Activated gamma-delta T cell treated with Interleukin-2 at 50 U/mL for 16 hours (primary cell): ENCODE results near the gene PILRA.
"Not testable (repeated sequence)": the region's sequence is repeated elsewhere in the genome, so short reads cannot be mapped to it uniquely, and the experiment has no call there.

Experiments used
- DNase-seq: peaks from one replicate; pipeline ENCODE4 v3.0.0-alpha.2; 2020

Gene PILRA

DNA sequence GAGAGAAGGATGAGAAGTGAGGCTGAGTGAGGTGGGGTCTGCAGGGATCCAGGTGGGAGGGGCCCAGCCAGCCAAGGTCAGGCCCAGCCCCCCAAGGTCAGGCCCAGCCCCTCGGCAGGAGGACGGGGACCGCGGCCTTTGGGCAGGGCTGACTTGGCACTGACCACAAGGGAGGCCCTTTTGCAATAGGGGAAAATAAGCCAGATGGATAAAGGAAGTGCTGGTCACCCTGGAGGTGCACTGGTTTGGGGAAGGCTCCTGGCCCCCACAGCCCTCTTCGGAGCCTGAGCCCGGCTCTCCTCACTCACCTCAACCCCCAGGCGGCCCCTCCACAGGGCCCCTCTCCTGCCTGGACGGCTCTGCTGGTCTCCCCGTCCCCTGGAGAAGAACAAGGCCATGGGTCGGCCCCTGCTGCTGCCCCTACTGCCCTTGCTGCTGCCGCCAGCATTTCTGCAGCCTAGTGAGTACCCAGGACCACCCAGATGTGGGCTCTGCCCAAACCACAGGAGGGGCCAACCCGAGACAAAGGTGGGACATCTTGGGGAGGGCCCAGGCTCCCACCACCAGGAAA lies at the start of gene PILRA:
PILRA (plus strand) TSS at position 227 of the 571 bp plus-strand sequence; CDS start at position 397, 170 bp downstream.
- no peak for DNase-seq

DNA sequence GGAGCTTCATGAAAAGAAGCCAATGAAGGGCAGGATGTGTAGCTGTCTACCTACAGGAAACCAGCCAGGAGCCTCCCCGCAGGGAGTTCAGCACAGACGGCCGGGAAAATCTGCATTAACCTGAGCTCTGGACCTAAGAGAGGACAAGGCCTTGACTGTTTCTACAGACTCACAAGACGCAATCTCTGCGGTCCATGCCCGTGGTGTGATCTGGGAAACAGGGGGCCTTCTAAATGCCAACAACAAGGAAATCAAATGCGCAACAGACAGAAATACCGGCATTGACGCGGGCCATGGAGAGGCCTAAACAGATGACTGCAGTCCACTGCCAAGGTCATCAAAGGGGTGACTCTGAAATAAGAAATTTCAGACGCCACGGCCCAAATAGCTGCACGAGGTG lies 49.1 kb upstream of the PILRA start:
- not testable (repeated sequence) for DNase-seq

DNA sequence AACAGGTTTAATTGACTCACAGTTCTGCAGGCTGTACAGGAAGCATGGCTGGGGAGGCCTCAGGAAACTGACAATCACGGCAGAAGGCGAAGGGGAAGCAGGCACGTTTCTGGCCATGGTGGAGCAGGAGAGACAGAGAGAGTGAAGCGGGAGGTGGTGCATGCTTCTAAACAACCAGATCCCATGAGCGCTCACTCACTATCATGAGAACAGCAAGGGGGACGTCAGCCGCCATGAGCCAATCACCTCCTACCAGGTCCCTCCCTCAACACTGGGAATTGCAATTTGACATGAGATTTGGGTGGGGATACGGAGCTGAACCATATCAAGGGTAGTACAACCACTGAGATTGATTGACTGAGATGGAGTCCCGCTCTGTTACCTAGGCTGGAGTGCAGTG lies 47.6 kb upstream of the PILRA start:
- not testable (repeated sequence) for DNase-seq

DNA sequence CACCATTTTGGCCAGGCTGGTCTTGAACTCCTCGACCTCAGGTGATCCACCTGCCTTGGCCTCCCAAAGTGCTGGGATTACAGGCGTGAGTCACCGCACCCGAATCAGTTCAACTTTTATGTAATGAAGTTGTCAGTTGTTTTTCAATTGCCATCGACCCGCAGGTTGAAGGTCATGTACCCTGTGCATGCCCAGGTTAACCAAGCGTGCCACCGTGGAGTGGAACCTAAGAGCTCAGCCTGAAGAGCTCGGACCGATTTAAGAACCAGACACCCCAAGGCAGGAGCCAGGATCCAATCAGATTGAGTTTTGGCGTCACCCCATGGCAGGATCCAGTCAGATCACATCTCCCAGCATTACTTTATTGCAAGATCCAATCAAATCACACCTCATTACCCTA lies 46.4 kb upstream of the PILRA start:
- not testable (repeated sequence) for DNase-seq

DNA sequence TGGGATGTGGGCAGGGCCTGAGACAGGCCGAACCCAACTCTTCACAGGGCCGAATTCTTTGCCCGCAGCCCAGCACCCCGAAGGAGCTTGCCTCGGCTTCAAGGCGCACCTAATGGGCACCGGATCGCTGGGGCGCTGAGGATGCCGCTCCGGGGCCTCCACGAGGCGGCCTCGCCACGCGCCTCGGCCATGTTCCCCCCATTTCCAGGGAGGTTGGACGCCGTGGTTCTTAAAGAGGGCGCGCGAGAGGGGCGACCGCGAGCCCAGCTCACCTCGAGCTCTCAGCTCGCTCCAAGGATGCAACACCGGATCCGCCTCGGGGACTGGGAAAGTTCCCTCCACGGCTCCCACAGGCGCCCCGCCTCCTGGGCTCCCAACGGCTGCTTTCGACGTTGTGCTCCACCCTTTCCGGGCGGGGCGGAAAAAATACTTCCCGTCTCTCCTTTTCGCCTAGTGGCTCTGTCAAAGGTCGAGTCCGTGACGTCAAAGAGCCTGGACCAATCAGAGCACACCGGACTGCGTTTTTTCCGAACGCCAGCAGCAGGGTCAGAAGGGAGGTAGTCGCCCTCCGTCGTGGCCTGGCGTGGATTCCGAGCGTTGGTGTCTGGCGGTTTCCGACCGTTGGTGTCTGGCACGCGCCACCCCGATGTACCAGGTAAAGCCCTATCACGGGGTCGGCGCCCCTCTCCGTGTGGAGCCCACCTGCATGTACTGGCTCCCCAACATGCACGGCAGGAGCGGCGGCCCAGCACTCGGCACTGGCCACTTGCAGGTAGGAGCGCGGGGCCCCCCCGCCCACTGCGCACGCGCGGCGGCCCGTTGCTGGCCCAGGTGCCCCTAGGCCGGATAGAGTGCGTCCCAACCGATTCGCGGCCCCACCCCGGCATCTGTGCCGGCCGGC lies 37.5 kb upstream of the PILRA start:
- DNase-seq, result peak; percentile 80

DNA sequence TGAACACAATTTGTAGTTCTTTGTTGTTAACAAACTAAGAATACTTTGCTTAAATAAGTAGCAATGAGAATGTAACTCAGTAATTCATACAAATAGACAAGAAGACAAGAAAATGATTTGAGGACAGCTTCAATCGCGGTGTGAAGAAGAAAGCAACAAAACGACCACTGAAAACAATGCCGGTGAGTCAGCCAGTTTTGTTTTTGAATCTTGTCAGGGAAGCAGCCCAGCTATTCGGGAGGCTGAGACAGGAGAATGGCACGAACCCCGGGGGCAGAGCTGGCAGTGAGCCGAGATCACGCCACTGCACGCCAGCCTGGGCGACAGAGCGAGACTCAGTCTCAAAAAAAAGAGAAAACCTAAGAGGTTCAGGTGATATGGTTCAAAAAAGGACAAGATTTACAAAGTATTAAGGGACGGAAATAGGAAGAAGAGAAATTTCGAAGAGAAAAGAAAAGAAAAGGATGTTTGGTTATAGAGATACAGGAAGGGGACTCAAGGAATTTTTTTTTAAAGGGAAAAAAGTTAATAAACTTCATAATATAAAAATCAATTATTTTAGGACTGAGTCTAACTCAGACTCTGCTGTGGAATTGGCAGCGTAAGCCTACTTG lies 35.1 kb upstream of the PILRA start:
- not testable (repeated sequence) for DNase-seq

DNA sequence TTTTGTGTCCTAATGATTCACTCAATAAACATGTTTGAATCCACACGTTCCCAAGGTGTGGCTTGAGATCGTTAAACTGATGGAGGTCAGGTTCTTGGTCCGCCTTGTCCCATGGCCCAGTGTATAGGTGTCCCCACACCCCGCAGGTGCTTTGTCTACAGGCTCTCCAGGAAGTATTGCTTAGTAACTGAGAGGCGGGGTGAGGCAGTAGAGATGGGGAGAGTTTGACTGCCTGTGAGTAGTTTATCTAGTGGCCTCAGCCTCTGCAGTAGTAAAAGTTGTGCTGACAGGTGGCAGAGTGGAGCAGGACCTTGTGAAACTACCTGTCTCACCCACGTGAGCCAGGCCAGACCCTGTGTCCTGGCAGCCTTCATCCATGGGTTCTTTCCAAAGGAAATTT lies 32.0 kb upstream of the PILRA start:
- DNase-seq, result not testable (repeated sequence)

DNA sequence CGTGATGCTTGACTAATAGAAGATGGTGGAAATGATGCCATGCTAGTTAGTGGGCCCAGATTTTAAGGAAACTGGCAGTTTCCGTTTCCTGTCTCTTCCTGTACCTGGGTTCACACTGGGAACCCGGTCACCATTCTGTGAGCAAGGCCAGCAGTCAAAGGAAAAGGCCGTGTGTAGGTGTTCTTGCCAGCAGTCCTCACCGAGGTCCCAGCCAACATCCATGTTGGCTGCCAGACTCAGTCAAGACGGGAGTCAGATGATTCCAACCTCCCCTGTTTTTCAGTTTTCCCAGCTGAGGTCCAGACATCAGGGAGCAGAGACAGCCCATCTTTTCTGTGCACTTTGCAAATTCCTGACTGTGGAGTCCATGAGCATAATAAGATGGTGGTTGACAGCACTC lies 30.5 kb upstream of the PILRA start:
- DNase-seq, result no peak

DNA sequence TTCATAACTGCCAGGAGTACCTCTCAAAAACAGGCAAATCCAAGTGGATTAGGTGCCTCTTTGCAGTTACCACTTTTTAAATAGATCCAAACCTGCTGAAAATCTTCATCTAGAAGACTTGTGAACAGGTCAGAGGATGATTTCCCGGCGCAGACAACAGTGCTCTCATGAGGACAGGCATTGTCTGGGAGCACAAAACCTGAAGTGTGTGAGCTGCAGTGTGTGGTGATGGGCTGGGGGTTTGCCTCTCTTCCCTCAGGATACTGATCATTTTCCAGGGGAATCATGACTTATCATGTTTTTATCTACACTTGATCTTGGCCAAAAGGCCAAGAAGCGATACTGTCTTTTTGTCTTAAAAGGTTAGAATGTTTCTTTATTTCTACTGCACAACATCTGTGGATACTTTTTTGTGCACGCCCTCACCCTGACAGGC lies 29.1 kb upstream of the PILRA start:
- DNase-seq, result not testable (repeated sequence)

DNA sequence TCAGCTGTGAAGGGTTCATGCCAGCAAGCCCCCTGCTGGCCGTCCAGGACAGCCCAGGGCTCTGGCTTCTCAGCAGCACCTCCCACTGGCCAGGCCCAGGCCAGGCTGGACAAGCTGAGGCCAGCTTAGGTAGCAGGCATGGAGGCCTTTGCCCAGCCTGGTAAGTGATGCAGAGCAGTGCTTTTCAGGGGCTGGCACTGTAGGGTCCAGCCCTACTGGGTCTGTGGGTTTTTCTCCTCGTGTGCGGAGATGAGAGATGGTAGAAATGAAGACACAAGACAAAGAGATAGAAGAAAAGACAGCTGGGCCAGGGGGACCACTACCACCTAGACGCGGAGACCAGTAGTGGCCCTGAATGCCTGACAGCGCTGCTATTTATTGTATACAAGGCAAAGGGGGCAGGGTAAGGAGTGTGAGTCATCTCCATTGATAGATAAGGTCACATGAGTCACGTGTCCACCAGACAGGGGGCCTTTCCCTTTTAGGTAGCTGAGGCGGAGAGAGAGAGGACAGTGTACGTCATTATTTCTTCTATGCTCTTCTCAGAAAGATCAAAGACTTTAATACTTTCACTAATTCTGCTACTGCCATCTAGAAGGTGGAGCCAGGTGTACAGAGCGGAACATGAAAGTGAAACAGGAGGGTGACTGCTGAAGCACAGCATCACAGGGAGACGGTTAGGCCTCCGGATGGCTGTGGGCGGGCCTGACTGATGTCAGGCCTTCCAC lies 28.6 kb upstream of the PILRA start:
- DNase-seq, result peak; percentile 79

DNA sequence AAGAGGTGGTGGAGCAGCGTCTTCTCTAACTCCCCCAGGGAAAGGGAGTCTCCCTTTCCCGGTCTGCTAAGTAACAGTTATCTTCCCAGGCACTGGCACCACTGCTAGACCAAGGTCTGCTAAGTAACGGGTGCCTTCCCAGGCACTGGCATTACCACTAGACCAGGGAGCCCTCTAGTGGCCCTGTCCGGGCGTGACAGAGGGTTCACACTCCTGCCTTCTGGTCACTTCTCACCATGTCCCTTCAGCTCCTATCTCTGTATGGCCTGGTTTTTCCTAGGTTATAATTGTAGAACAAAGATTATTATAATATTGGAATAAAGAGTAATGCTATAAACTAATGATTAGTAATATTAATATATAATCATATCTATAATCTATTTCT lies 28.0 kb upstream of the PILRA start:
- DNase-seq, result peak; percentile 73

DNA sequence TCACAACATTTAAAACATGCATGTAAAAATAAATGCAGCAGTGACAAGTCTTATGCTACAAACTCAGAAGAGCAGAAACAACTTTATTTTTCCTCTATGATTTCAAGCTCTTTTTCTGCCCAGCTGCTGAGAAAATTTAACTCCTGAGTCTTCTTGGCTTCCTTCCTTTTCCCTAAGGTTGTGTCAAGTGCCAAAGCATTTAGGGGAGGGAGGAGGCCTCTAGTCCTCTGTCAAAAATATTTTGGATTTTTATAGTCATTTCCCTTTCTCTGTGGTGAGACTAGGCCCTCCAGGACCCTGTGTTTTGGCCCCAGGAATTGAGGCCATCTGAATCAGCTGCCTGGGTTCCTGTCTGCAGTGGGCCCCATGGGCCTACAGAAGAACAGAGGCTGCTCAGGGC lies 26.4 kb upstream of the PILRA start:
- DNase-seq, result no peak

DNA sequence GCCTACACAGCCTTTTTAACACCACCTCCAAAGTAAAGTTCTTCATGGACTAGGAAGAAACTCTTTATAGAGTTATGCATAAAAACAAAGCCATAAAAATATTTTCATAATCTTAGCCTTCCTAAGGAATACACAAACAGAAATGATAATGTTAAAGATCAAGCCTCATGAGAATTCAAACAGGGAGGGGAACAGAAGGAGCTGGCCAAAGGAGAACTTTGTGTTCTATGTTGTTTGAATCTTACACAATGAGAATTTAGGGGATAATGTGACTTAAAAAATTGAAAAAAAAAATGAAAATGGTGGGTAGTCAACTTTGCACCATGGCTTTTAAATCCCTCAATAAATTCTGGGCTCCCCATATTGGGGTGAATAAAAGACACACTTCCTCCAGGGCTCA lies 24.5 kb upstream of the PILRA start:
- no peak for DNase-seq

DNA sequence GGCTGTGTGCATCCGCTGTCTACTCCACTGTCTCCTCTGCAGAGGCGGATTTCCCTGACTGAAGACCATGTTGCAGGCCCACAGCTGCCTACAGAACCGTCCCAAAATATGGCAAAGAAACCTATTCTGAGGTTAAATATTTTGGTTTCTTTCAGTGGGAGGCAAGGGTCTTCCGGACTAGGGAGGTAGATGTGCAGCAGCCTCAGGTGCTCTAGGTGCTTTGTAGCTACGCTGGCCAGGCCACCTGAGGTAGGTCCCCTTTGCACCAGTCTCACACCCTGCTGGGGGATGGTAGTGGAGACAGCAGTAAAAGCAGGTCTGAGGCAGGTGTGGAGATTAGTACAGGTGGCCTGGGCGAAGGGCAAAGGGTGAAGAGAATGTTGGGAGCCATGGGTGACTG lies 23.5 kb upstream of the PILRA start:
- no peak for DNase-seq

DNA sequence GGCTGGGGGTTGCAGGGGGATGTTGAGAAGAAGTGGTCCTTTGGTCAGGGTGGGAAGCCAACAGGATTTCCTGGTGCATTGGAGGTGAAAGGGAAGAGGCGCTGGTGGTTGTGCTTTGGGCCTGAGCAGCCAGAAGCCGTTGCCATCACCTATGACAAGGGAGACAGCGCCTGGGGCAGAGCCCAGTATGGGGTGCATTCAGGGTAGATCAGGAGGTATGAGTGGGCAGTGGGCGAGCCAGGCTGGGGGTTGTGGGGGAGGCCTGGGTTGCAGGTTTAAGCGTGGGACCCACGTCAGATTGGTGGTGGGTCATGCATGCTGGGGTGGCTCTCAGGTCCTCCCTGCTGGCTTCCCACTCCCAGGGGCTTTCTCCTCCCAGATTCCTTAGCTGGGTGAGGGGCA lies 21.6 kb upstream of the PILRA start:
- DNase-seq, result no peak

DNA sequence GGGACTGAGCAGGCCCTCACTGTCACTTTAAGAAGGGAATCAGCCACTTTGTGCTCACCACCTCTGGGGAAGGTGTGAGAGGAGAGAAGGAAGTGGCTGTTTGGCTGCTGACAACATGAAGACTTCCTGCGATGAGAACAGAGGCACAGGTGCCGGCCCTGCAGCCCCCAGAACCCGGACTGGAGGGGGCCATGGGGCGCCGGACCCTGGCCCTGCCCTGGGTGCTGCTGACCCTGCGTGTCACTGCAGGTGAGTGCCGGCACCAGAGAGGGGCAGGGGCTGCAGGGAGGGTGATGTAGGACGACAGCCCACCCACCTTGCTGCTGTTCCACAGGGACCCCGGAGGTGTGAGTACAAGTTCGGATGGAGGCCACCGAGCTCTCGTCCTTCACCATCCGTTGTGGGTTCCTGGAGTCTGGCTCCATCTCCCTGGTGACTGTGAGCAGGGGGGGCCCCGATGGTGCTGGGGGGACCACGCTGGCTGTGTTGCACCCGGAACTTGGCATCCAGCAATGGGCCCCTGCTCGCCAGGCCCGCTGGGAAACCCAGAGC lies 21.0 kb upstream of the PILRA start:
- not testable (repeated sequence) for DNase-seq

DNA sequence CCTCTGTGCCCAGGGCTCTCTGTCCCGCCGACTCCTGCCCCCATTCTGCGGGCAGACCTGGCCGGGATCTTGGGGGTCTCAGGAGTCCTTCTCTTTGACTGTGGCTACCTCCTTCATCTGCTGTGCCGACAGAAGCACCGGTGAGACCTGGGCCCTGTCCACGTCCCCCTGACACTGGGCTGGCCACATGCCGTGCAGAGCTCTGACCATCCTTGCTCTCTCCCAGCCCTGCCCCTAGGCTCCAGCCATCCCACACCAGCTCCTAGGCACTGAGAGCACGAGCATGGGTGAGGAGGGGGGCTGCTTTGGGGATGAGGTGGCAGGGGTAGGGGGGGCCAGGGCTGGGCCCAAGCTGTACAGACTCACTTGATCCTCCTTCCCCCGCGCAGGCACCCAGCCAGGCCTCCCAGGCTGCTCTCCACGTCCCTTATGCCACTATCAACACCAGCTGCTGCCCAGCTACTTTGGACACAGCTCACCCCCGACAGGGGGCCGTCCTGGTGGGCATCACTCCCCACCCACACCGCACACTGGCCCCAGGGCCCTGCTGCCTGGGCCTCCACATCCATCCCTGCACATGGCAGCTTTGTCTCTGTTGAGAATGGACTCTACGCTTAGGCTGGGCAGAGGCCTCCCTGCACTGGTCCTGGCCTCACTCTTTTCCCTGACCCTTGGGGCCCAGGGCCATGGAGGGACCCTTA lies 20.2 kb upstream of the PILRA start:
- DNase-seq, result no peak

DNA sequence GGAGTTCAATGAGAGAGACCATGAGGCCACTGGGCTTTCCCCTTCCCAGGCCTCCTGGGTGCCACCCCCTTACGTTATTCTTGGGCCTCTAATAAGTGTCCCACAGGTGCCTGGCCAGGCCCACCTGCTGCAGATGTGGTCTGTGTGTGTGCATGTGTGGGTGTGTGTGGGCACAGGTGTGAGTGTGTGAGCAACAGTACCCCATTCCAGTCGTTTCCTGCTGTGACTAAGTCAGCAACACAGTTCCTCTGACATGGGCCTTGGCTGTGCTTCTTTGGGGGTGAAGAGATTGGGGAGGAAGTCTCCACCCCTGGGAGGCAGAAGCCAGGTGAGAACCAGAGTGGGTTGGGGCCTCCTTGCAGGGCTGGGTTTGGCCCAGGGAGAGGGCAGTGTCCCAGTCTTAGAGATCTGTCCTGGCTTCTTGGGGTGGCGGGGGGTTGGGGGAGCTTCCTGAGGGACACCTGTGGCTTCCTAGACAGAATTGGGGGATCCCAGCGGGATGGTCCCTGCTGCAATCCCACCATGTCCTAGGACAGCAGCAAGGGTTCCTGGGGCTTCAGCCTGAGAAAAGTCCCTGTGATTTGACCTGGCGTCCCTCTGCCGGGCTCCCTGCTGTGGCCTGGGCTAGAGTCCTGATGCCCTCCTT lies 19.5 kb upstream of the PILRA start:
- peak; percentile 46 for DNase-seq

DNA sequence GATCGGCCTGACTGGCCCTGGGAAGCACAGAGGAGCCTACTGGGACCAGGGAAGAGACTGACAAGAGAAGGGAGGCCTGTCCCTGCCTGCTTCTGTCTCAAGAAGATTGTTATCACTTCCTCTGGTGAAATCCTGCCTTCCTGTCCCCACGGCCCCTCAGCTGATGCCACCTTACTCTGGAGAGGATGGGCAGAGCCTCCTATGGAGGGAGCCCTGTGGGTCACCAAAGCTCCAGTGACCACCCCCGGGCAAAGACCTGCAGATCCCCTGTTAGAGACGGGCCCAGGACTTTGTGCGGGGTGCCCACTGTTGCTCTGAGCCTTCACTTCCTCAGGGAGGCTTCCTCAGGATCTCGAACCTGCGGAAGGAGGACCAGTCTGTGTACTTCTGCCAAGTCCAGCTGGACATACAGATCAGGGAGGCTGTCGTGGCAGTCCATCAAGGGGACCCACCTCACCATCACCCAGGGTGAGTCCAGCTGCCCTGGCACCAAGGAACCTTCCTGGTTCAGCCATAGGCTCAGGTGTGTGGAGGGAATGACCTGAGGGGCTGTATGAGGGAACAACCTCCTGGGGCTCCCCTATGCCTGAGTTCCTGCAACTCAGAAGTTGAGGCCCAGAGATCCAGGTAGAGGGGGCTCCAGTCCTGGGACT lies 16.7 kb upstream of the PILRA start:
- DNase-seq, result no peak

DNA sequence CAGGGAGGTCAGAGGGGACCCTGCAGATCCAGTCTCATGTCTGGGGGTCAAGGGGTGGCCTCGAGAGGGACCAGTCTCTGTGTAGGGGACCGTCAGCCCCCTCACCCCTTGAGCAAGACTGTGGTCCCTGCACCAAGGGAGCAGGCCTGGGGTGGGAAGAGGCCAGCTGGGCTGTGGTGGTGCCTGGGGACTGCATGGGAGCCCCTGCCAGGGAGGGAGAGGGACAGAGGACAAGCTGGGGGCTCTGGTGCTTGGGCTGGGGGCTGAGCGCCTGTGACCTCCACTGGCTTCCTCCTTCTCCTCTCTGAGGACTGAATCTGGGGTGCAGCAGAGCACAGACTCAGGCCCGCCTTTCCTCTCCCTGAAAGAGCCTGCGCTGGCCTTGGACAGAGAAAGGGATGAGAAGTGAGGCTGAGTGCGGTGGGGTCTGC lies 16.1 kb upstream of the PILRA start:
- DNase-seq, result no peak
